NT2/D1 (cell line): ENCODE results near the gene STXBP6.

ENCODE experiments used
- SUZ12 ChIP-seq: IDR thresholded peaks from 2 replicates; pipeline ENCODE4 v1.6.1; 2011; ENCODE audit not compliant: insufficient read length, insufficient read depth; ENCODE audit errors: extremely low read depth
- ZNF274 ChIP-seq: IDR thresholded peaks from 2 replicates; pipeline ENCODE4 v1.6.1; 2011; ENCODE audit warnings: mild to moderate bottlenecking, low read depth, low read length

DNA sequence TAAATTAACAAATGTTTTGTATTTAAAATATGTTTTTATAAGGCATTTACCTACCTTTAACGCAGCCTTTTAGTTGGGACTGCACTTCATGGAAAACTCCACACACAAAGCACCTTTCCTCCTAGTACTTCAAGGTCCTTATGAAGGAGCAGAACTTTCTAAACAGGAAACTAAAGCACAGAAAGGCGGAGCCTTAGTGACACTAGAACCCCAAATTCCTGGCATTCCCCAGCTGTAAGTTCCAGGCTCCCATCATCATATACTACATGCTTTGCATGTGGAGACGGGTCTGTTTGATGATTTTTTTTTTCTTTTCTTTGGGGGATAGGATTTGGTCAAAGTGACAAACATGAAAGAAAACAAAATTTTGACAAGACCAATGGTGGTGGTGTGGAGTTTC lies 39.5 kb downstream of the STXBP6 start:
- TF ChIP-seq ZNF274, result no peak
- no peak for TF ChIP-seq SUZ12
